ENCODE results near the gene RABAC1. TPM values are rescaled to one million over a fixed set of nuclear protein-coding genes. Genes with fewer than 3 reads are reported as not detected.

RABAC1 gene
- polyA plus RNA-seq, 1 donor (not counting 4 experiments of a cell fraction or from before 2014, with no cell fraction given), result 107 TPM

DNA sequence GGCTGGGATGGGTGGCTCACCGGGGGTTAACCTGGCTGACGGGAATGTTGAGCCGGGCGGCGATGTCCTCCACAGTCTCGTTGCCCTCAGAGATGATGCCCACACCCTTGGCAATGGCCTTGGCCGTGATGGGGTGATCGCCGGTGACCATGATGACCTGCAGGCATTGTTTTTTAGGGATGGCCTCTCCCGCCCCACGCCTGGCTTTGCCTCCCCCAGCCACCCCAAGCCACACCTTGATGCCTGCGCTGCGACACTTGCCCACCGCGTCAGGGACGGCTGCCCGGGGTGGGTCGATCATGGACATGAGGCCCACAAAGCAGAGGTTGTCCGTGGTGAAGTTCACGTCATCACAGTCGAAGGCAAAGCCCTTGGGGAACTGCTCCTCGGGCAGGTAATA lies 18.8 kb upstream of the RABAC1 start:
- Histone ChIP-seq H3K27me3 (ENCODE audit: control insufficient read depth, extremely low read depth, insufficient read depth, low read length) (no peaks in the 10 kb centered on the region), H3K79me2 (ENCODE audit: control insufficient read depth, insufficient read depth, low read length) (no peaks in the 10 kb centered on the region), H3K9me3 (ENCODE audit: control insufficient read depth, low read depth, low read length) (no peaks in the 10 kb centered on the region), H4K20me1 (ENCODE audit: control insufficient read depth, extremely low read depth, insufficient read depth, low read length) (no peaks in the 10 kb centered on the region), H3K4me3 (ENCODE audit: control insufficient read depth in 2 of 3, extremely low read depth in 1 of 3, insufficient read depth in 2 of 3, low read depth in 1 of 3, low read length in 3 of 3) (no peak overlapping the region), H3K4me2 (ENCODE audit: control insufficient read depth, extremely low read depth, insufficient read depth, low read depth, low read length) (no peak overlapping the region), H3K27ac (ENCODE audit: control insufficient read depth, insufficient read depth, low read length) (no peak overlapping the region), H3K36me3 (ENCODE audit: control insufficient read depth in 2 of 2, extremely low read depth in 1 of 2, insufficient read depth in 2 of 2, low read length in 2 of 2) (no peaks in the 10 kb centered on the region), H3K9me1 (ENCODE audit: control insufficient read depth, extremely low read depth, insufficient read depth, low read length) (no peaks in the 10 kb centered on the region), H3K4me1 (ENCODE audit: control insufficient read depth, extremely low read depth, insufficient read depth, low read length) (peaks cover 6% of the 10 kb centered on the region), H2AFZ (ENCODE audit: control insufficient read depth, low read length) (no peak overlapping the region), H3K9ac (ENCODE audit: control insufficient read depth, extremely low read depth, insufficient read depth, low read length) (no peak overlapping the region)
- FAIRE-seq, result no peak
- DNase-seq (ENCODE audit: low read depth, low spot score), result no peak
- TF ChIP-seq EZH2 (IDR thresholded peaks at IDR 0.05; ENCODE audit: low read length), result no peak
- no peak for TF ChIP-seq CTCF (optimal IDR thresholded peaks at IDR 0.05 in 1 of 3, IDR thresholded peaks at IDR 0.05 in 1 of 3, conservative IDR thresholded peaks at IDR 0.05 in 1 of 3; ENCODE audit: extremely low read depth in 1 of 3, insufficient read depth in 2 of 3, low read length in 3 of 3)
- dilution Hi-C loops (cut with MboI; ENCODE audit: extremely low pct_ligation_motif_present, low sequenced_read_pairs), result no loop called here

- Histone ChIP-seq H3K9me3 (ENCODE audit: control insufficient read depth, low read depth, low read length) (no peaks in the 10 kb centered on the region), H3K36me3 (ENCODE audit: control insufficient read depth in 2 of 2, extremely low read depth in 1 of 2, insufficient read depth in 2 of 2, low read length in 2 of 2) (no peaks in the 10 kb centered on the region), H3K4me2 (ENCODE audit: control insufficient read depth, extremely low read depth, insufficient read depth, low read depth, low read length) (peak overlapping the region; percentile 37), H3K4me1 (ENCODE audit: control insufficient read depth, extremely low read depth, insufficient read depth, low read length) (peaks cover 6% of the 10 kb centered on the region), H4K20me1 (ENCODE audit: control insufficient read depth, extremely low read depth, insufficient read depth, low read length) (no peaks in the 10 kb centered on the region), H3K27me3 (ENCODE audit: control insufficient read depth, extremely low read depth, insufficient read depth, low read length) (no peaks in the 10 kb centered on the region), H2AFZ (ENCODE audit: control insufficient read depth, low read length) (peak overlapping the region; percentile 43), H3K79me2 (ENCODE audit: control insufficient read depth, insufficient read depth, low read length) (no peaks in the 10 kb centered on the region), H3K4me3 (ENCODE audit: control insufficient read depth in 2 of 3, extremely low read depth in 1 of 3, insufficient read depth in 2 of 3, low read depth in 1 of 3, low read length in 3 of 3) (no peak overlapping the region), H3K9me1 (ENCODE audit: control insufficient read depth, extremely low read depth, insufficient read depth, low read length) (no peaks in the 10 kb centered on the region), H3K9ac (ENCODE audit: control insufficient read depth, extremely low read depth, insufficient read depth, low read length) (no peak overlapping the region), H3K27ac (ENCODE audit: control insufficient read depth, insufficient read depth, low read length) (no peak overlapping the region)
- FAIRE-seq (peak; percentile 41), DNase-seq (ENCODE audit: low read depth, low spot score) (no peak)
- TF ChIP-seq CTCF (optimal IDR thresholded peaks at IDR 0.05 in 1 of 3, IDR thresholded peaks at IDR 0.05 in 1 of 3, conservative IDR thresholded peaks at IDR 0.05 in 1 of 3; ENCODE audit: extremely low read depth in 1 of 3, insufficient read depth in 2 of 3, low read length in 3 of 3) (no peak), EZH2 (IDR thresholded peaks at IDR 0.05; ENCODE audit: low read length) (no peak)
- dilution Hi-C loops (cut with MboI; ENCODE audit: extremely low pct_ligation_motif_present, low sequenced_read_pairs), result no loop called here
These were observed 15.5 kb upstream of the RABAC1 start for GRCh38 chr19:41974652-41975051.

Measured in keratinocyte (primary cell).